Ishikawa (cell line): ENCODE results near the gene CDC20.

Source experiments
- EP300 ChIP-seq: IDR thresholded peaks from 2 replicates; pipeline ENCODE4 v1.6.1; 2012; ENCODE audit warnings: borderline replicate concordance
- TF ChIP-seq, protein P1 (sequence below): IDR thresholded peaks from 2 replicates; pipeline ENCODE4 v1.6.1; 2012; ENCODE audit warnings: low read depth, mild to moderate bottlenecking

GRCh38 chr1:43325381-43325780 is 33.4 kb upstream of the CDC20 start:
- TF ChIP-seq, protein P1, sequence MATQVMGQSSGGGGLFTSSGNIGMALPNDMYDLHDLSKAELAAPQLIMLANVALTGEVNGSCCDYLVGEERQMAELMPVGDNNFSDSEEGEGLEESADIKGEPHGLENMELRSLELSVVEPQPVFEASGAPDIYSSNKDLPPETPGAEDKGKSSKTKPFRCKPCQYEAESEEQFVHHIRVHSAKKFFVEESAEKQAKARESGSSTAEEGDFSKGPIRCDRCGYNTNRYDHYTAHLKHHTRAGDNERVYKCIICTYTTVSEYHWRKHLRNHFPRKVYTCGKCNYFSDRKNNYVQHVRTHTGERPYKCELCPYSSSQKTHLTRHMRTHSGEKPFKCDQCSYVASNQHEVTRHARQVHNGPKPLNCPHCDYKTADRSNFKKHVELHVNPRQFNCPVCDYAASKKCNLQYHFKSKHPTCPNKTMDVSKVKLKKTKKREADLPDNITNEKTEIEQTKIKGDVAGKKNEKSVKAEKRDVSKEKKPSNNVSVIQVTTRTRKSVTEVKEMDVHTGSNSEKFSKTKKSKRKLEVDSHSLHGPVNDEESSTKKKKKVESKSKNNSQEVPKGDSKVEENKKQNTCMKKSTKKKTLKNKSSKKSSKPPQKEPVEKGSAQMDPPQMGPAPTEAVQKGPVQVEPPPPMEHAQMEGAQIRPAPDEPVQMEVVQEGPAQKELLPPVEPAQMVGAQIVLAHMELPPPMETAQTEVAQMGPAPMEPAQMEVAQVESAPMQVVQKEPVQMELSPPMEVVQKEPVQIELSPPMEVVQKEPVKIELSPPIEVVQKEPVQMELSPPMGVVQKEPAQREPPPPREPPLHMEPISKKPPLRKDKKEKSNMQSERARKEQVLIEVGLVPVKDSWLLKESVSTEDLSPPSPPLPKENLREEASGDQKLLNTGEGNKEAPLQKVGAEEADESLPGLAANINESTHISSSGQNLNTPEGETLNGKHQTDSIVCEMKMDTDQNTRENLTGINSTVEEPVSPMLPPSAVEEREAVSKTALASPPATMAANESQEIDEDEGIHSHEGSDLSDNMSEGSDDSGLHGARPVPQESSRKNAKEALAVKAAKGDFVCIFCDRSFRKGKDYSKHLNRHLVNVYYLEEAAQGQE: no peak
- TF ChIP-seq EP300: no peak
